ENCODE measurements around the gene CERS6. TPM values are rescaled to one million over a fixed set of nuclear protein-coding genes. Genes with fewer than 3 reads are reported as not detected.

Gene CERS6
- total and polyA plus RNA-seq, 2 of the 8 experiments (the other 6 are each of a cell fraction or from before 2014, with no cell fraction given): 6.8 to 28.2 TPM

DNA sequence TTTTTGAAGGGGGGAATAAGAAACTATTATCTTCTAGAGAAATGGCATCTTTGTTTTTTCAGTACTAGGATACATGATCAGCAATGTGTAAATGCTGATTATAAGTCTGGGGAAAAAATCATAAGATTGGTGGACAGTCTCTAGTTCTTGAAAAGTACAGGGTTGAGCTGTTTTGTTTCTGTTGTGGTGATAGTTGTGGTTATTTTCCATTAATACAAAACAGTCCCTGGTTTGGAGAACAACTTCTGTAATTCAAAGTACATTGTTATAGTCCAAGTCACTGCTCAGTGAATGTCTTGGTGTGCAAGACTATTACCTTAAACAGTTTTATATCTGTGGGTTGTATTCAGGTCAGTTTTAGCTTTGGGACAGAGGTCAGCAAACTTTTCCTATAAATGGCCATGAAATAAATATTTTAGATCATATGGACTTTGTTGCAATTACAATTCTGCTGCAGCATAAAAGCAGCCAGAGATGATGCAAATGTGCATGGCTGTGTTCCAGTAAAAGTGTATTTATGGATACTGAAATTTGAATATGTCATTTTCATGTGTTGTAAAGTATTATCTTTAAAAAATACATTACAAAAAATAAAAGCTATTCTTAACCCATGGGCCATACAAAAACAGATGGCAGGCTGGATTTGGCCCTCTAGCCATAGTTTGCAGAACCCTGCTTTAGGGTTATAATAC lies 111.0 kb downstream of the CERS6 start:
- no peaks in the 10 kb centered on the region for H3K23me2 ChIP-seq (ENCODE audit: low read depth, low read length)
- no peak overlapping the region for H3K4me3 ChIP-seq (ENCODE audit: extremely low read depth in 1 of 4, insufficient read depth in 2 of 4, low read depth in 3 of 4, low read length in 4 of 4)
- H2BK5ac ChIP-seq (ENCODE audit: low read depth, low read length): no peak overlapping the region
- H2AK5ac ChIP-seq (ENCODE audit: low read depth, low read length): no peak overlapping the region
- no peak overlapping the region for H3K27ac ChIP-seq (ENCODE audit: low read depth, low read length)
- H3K27me3 ChIP-seq (replicated peaks in 1 of 4; ENCODE audit: control insufficient read depth in 3 of 4, extremely low read depth in 1 of 4, insufficient read depth in 3 of 4, low read length in 3 of 4): no peaks in the 10 kb centered on the region
- POLR2A ChIA-PET (ENCODE audit: partially characterized antibody): no interaction called here
- H3K14ac ChIP-seq (ENCODE audit: insufficient read length): no peak overlapping the region
- H3K23ac ChIP-seq (ENCODE audit: insufficient read length): no peak overlapping the region
- no peak overlapping the region for H3K9ac ChIP-seq (replicated peaks in 1 of 4; ENCODE audit: extremely low read depth in 1 of 4, low read depth in 3 of 4, low read length in 3 of 4)
- FAIRE-seq (no peak), DNase-seq (ENCODE audit: low read depth in 1 of 2, low spot score in 2 of 2) (no peak)
- CTCF ChIA-PET (ENCODE audit: partially characterized antibody): interaction anchor here (0.6 to 0.8 kb wide), 2 partner anchors 33 to 84 kb away, joined by 3 read pairs; no protein-coding TSS in a partner anchor
- H3K79me1 ChIP-seq (ENCODE audit: low read depth, low read length): peaks cover 9% of the 10 kb centered on the region
- peaks cover 0 to 3% (median 0%) of the 10 kb centered on the region in 4 experiments; a peak in 1 of 7 replicates for H3K4me1 ChIP-seq (replicated peaks in 1 of 4; ENCODE audit: control insufficient read depth in 3 of 4, insufficient read depth in 4 of 4, low read length in 3 of 4)
- H2BK12ac ChIP-seq (ENCODE audit: low read depth, low read length): no peak overlapping the region
- H2BK15ac ChIP-seq (ENCODE audit: low read length): no peak overlapping the region
- no peaks in the 10 kb centered on the region for H4K20me1 ChIP-seq (replicated peaks in 1 of 2; ENCODE audit: control insufficient read depth in 1 of 2, insufficient read depth in 2 of 2, low read length in 2 of 2)
- H4K5ac ChIP-seq (ENCODE audit: insufficient read length, low read depth, low read length): no peak overlapping the region
- no peak overlapping the region for H4K91ac ChIP-seq (replicated peaks; ENCODE audit: insufficient read length, low read length)
- H3K36me3 ChIP-seq (ENCODE audit: control insufficient read depth in 2 of 4, insufficient read depth in 4 of 4, low read length in 3 of 4): peaks cover 0 to 6% (median 0%) of the 10 kb centered on the region in 4 experiments; a peak in 1 of 8 replicates
- no peaks in the 10 kb centered on the region for H3K9me3 ChIP-seq (ENCODE audit: insufficient read depth in 2 of 2, low read depth in 1 of 2, low read length in 1 of 2)
- no peak overlapping the region for H2AFZ ChIP-seq (ENCODE audit: low read length)
- no peak overlapping the region for H2BK20ac ChIP-seq (ENCODE audit: low read length)
- H4K8ac ChIP-seq (ENCODE audit: extremely low read depth, insufficient read depth, low read length): no peak overlapping the region
- H3K4ac ChIP-seq (replicated peaks; ENCODE audit: insufficient read length, low read depth, low read length): no peak overlapping the region
- H3K79me2 ChIP-seq (ENCODE audit: control insufficient read depth in 1 of 2, insufficient read depth in 2 of 2, low read length in 2 of 2): peaks cover 2 to 3% of the 10 kb centered on the region in 2 experiments
- no peak overlapping the region for H3K56ac ChIP-seq (replicated peaks; ENCODE audit: insufficient read length, low read depth, low read length)
- H3K18ac ChIP-seq (ENCODE audit: extremely low read depth, low read length): no peak overlapping the region
- H2BK120ac ChIP-seq (replicated peaks; ENCODE audit: low read depth, low read length): no peak overlapping the region
- H3K4me2 ChIP-seq (ENCODE audit: insufficient read depth in 1 of 2, low read depth in 2 of 2, low read length in 2 of 2): no peak overlapping the region
- TF ChIP-seq CBX5 (IDR thresholded peaks at IDR 0.05; ENCODE audit: low read depth, low read length) (no peak), RXRA (IDR thresholded peaks at IDR 0.05; ENCODE audit: insufficient read depth, low read depth, low read length) (no peak), POU5F1 (IDR thresholded peaks at IDR 0.05; ENCODE audit: low read depth, low read length) (no peak), SIX5 (IDR thresholded peaks at IDR 0.05; ENCODE audit: low read depth, low read length) (no peak), NANOG (IDR thresholded peaks at IDR 0.05; ENCODE audit: insufficient read depth, low read depth, low read length, poor library complexity, severe bottlenecking) (no peak), YY1 (IDR thresholded peaks at IDR 0.05; ENCODE audit: low read depth, low read length) (no peak), FOSL1 (IDR thresholded peaks at IDR 0.05; ENCODE audit: insufficient read depth, low read depth, low read length) (no peak), HDAC6 (IDR thresholded peaks at IDR 0.05; ENCODE audit: low read depth, low read length) (no peak), SAP30 (IDR thresholded peaks at IDR 0.05; ENCODE audit: insufficient read depth, insufficient replicate concordance, low read length) (no peak), SRF (IDR thresholded peaks at IDR 0.05; ENCODE audit: low read depth, low read length) (no peak), RNF2 (IDR thresholded peaks at IDR 0.05; ENCODE audit: borderline replicate concordance, low read depth, low read length, missing control alignments, poor library complexity, severe bottlenecking) (no peak), SIRT6 (IDR thresholded peaks at IDR 0.05; ENCODE audit: low read length) (no peak)
- TF ChIP-seq, protein P1, sequence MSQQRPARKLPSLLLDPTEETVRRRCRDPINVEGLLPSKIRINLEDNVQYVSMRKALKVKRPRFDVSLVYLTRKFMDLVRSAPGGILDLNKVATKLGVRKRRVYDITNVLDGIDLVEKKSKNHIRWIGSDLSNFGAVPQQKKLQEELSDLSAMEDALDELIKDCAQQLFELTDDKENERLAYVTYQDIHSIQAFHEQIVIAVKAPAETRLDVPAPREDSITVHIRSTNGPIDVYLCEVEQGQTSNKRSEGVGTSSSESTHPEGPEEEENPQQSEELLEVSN (IDR thresholded peaks at IDR 0.05): no peak
